C4-2B (cell line): ENCODE measurements around the gene CMIP.

ENCODE experiments used
- ZFX ChIP-seq: fragments of 450-650 bp; IDR thresholded peaks from 2 replicates; pipeline ENCODE4 v1.6.1; 2017
- TF ChIP-seq, protein P1 (sequence below): fragments of 450-650 bp; conservative IDR thresholded peaks from 2 replicates; pipeline ENCODE4 v1.5.1; 2017; ENCODE audit warnings: mild to moderate bottlenecking

DNA sequence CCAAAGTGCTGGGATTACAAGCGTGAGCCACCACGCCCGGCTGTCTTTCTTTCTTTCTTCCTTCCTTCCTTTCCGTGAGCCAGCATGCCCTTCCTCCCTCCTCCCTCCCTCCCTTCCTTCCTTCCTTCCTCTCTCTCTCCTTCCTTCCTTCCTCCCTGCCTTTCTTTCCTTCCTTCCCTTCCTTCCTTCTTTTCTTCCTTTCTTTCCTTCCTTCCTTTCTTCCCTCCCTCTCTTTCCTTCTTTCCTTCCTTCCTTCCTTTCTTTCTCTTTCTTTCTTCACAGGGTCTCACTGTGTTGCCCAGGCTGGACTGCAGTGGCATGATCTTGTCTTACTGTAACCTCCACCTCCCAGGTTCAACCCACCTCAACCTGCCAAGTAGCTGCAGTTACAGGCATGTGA lies 283.8 kb downstream of the CMIP start:
- TF ChIP-seq, protein P1, sequence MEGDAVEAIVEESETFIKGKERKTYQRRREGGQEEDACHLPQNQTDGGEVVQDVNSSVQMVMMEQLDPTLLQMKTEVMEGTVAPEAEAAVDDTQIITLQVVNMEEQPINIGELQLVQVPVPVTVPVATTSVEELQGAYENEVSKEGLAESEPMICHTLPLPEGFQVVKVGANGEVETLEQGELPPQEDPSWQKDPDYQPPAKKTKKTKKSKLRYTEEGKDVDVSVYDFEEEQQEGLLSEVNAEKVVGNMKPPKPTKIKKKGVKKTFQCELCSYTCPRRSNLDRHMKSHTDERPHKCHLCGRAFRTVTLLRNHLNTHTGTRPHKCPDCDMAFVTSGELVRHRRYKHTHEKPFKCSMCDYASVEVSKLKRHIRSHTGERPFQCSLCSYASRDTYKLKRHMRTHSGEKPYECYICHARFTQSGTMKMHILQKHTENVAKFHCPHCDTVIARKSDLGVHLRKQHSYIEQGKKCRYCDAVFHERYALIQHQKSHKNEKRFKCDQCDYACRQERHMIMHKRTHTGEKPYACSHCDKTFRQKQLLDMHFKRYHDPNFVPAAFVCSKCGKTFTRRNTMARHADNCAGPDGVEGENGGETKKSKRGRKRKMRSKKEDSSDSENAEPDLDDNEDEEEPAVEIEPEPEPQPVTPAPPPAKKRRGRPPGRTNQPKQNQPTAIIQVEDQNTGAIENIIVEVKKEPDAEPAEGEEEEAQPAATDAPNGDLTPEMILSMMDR = no peak
- no peak for TF ChIP-seq ZFX
